C4-2B (cell line): ENCODE results near the gene DUSP18.

ENCODE experiments used
- ZFX ChIP-seq: fragments of 450-650 bp; IDR thresholded peaks from 2 replicates; pipeline ENCODE4 v1.6.1; 2017
- TF ChIP-seq, protein P1 (sequence below): fragments of 450-650 bp; conservative IDR thresholded peaks from 2 replicates; pipeline ENCODE4 v1.5.1; 2017; ENCODE audit warnings: mild to moderate bottlenecking

DNA sequence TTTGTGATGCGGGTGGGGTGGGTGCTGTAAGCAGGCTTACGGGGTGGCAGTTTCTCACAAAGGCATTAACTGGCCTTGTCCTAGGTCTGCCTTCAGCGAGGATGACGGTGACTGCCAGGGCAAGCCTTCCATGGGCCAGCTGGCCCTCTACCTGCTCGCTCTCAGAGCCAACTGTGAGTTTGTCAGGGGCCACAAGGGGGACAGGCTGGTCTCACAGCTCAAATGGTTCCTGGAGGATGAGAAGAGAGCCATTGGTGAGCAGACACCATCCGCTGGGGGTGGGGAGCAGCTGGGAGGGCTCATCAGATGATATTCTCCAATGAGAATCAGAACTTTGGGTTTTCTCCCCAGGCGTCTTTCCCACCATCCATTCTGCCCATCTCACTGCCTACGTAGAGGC is 54.9 kb downstream of the DUSP18 start:
- TF ChIP-seq, protein P1, sequence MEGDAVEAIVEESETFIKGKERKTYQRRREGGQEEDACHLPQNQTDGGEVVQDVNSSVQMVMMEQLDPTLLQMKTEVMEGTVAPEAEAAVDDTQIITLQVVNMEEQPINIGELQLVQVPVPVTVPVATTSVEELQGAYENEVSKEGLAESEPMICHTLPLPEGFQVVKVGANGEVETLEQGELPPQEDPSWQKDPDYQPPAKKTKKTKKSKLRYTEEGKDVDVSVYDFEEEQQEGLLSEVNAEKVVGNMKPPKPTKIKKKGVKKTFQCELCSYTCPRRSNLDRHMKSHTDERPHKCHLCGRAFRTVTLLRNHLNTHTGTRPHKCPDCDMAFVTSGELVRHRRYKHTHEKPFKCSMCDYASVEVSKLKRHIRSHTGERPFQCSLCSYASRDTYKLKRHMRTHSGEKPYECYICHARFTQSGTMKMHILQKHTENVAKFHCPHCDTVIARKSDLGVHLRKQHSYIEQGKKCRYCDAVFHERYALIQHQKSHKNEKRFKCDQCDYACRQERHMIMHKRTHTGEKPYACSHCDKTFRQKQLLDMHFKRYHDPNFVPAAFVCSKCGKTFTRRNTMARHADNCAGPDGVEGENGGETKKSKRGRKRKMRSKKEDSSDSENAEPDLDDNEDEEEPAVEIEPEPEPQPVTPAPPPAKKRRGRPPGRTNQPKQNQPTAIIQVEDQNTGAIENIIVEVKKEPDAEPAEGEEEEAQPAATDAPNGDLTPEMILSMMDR = no peak
- no peak for TF ChIP-seq ZFX
